ENCODE measurements around the gene PXDN.
A peak's percentile ranks its signal among the peaks of the same experiment; 100 is the strongest.

PXDN gene

DNA sequence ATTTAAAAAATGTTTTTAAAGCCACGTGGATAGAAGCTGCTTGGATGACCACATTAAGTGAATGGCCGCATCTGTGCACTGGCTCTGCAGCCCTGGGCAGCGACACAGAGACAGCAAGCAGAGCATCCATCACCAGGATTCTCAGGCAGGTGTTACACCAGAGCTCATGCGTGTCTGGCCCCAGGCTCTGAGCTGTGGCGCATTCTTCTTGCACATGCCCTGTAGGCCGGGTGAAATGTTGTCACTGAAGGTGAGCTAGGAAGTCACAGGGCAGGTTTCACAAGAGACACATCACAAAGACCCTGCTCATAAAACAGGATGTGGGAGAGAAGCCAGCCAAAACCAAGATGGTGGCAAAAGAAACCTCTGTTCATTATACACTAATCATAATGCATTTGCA, 8.4 kb upstream of the PXDN start:
- no peak overlapping the region for H3K4me3 ChIP-seq (ENCODE audit: control insufficient read depth, low read depth, low read length)
- TF ChIP-seq, protein P1, sequence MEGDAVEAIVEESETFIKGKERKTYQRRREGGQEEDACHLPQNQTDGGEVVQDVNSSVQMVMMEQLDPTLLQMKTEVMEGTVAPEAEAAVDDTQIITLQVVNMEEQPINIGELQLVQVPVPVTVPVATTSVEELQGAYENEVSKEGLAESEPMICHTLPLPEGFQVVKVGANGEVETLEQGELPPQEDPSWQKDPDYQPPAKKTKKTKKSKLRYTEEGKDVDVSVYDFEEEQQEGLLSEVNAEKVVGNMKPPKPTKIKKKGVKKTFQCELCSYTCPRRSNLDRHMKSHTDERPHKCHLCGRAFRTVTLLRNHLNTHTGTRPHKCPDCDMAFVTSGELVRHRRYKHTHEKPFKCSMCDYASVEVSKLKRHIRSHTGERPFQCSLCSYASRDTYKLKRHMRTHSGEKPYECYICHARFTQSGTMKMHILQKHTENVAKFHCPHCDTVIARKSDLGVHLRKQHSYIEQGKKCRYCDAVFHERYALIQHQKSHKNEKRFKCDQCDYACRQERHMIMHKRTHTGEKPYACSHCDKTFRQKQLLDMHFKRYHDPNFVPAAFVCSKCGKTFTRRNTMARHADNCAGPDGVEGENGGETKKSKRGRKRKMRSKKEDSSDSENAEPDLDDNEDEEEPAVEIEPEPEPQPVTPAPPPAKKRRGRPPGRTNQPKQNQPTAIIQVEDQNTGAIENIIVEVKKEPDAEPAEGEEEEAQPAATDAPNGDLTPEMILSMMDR (conservative IDR thresholded peaks at IDR 0.05; ENCODE audit: control insufficient read depth, insufficient read depth, low read depth, low read length), result no peak
- no peak for DNase-seq (ENCODE audit: low read depth)

DNA sequence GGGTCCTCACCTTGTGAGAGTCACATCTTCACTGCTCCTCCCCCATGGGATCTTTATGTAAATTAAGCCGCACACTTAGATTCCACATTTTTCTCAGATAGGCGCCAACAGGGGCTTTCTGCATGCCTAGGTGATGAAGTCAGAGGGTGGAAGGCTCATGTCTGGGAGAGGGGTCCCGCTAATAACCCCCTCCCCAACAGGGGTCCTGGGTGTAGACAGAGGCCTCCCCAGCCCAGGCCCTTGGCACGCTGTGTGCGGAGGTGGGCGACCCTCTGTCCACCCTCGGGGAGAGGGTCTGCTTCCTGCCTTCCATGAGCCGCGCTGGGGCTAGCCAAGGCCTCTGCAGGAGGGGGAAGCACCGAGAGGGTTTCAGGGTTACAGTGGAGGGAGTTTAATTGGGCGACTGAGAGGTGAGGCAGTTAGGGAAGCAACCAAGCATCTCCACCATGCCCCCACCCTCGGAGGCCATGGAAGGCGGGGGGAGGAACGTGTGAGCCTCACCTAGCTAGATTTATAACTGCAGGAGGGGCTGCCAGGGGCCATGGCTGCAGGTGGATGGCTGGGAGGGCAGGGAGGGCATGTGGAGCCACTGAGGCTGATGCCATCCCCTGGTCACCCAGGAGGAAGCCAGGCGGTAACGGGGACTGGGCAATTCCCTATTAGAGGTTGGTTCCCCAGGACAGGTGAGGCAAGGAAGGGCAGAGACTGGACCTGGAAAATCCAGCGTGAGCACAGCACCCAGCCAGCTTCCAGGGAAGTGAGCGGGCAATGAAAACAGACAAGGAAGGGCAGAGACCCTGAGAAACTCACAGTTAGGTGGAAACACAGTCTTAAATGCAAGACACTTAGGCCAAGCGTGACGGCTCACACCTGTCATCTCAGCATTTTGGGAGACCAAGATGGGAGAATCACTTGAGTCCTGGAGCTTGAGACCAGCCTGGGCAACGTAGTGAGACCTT, 7.7 kb upstream of the PXDN start:
- no peak for DNase-seq (ENCODE audit: low read depth)
- TF ChIP-seq, protein P1 (conservative IDR thresholded peaks at IDR 0.05; ENCODE audit: control insufficient read depth, insufficient read depth, low read depth, low read length), result no peak
- H3K4me3 ChIP-seq (ENCODE audit: control insufficient read depth, low read depth, low read length), result no peak overlapping the region

DNA sequence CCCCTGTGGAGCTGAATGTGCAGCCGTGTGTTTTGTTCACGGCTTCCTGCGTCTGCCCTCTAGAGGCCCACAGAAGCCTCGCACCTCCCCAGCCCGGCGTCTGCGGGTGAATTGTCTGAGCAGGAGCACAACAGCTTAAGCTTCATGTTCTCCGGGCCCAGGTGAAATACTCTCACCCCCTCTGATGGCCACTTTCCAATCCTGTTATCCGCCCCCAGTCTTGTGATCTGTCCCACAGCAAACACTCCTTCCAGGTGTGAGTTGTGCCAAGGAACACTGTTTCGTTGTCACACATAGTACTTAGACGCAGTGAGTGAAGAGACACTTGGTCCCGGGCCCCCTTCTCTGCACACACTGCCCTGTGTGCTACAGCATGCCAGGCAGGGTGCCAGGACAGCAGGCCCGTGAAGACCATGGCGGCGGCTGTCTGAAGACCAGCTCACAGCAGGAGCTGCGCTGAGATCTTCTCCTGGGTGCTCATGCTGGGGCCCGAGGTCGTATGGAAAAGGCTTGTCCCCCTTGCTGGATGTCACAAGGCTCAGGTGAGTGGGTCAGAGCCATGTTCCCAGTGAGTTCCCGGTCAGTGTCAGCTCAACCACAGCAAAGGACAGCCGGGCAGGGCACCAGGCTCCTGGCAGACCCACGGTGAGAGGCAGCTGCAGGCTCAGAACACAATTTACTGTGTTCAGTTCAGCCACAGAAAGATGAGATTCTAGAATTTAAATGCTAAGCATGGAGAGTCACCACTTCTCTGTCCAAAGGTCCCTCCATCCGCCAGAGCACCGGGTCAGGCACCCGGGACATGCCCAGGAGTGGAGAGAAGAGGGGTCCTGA, 6.8 kb upstream of the PXDN start:
- DNase-seq (ENCODE audit: low read depth), result peak; percentile 80
- TF ChIP-seq, protein P1 (conservative IDR thresholded peaks at IDR 0.05; ENCODE audit: control insufficient read depth, insufficient read depth, low read depth, low read length), result peak; percentile 91
- no peak overlapping the region for H3K4me3 ChIP-seq (ENCODE audit: control insufficient read depth, low read depth, low read length)

DNA sequence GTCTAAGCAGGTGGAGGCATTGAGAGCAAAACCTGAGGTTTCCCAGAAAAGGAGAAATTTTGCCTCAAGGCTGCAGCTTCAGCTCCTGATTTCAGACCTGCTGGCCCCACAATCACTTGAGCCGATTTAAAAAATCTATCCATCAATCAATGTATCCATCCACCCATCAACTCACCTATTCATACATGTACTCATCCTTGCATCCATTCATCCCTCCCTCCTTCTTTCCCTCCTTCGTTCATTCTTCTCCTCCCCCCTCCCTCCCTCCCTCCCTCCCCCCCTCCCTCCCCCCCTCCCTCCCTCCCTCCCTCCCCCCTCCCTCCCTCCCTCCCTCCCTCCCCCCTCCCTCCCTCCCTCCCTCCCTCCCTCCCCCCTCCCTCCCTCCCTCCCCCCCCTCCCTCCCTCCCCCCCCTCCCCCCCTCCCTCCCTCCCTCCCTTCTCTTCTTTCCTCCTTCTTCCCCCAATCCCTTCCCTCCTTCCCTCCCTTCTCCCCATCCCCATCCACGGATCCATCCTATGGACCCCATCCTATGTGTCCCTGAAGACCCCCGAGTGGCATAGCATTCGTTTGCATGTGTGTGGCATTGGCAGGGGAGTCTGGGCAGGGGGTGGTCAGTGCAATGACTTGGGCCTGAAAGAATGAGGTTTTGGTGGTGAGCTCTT, 6.1 kb upstream of the PXDN start:
- TF ChIP-seq, protein P1 (conservative IDR thresholded peaks at IDR 0.05; ENCODE audit: control insufficient read depth, insufficient read depth, low read depth, low read length), result no peak
- H3K4me3 ChIP-seq (ENCODE audit: control insufficient read depth, low read depth, low read length), result no peak overlapping the region
- no peak for DNase-seq (ENCODE audit: low read depth)

DNA sequence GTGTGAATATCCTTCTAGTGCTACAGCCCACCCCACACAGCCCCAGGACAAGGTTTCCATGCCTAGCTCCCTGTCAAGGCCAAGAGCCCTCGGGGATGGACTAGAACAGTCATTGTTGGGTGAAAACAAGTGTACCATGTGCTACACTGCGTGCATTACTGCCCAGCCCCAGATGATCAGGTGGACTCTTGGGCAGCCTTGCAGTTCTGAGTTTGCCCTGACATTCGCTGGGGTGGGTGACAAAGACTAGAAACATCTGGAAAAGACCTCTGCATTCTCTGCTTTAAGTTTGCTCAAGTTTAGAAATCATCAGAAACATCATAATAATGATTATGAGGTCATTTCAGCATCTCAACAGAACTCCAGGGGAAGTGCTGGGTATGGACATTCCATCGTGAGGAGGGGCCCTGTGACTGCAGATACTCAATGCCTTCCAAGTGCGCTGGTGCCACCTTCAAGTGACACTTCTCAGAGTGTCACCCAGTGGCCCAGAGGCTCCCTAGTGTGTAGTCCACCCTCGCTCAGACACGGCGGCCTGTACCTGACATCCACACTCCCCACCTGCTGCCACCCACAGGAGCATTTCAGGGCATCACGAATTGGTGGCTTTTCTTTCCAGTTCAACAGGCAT, 5.3 kb upstream of the PXDN start:
- H3K4me3 ChIP-seq (ENCODE audit: control insufficient read depth, low read depth, low read length), result no peak overlapping the region
- no peak for DNase-seq (ENCODE audit: low read depth)
- TF ChIP-seq, protein P1 (conservative IDR thresholded peaks at IDR 0.05; ENCODE audit: control insufficient read depth, insufficient read depth, low read depth, low read length), result no peak
